ENCODE data around the gene LRBA.
"Not testable (repeated sequence)": the region's sequence is repeated elsewhere in the genome, so short reads cannot be mapped to it uniquely, and the experiment has no call there.

DNA sequence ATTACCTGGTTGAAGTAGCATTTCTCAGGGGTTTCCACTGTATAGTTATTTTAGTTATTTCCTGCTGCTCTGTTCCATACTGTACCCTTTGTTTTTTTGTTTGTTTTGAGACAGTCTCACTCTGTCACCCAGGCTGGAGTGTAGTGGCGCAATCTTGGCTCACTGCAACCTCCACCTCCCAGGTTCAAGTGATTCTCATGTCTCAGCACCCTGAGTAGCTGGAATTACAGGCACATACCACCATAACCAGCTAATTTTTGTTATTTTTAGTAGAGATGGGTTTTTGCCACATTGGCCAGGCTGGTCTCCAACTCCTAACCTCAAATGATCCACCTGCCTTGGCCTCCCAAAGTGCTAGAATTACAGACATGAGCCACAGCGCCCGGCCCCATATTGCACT lies 457.3 kb downstream of the LRBA start:
- not testable (repeated sequence) for TF ChIP-seq EZH2 (optimal IDR thresholded peaks at IDR 0.05; ENCODE audit: low read depth, low read length)
- TF ChIP-seq, protein P1, sequence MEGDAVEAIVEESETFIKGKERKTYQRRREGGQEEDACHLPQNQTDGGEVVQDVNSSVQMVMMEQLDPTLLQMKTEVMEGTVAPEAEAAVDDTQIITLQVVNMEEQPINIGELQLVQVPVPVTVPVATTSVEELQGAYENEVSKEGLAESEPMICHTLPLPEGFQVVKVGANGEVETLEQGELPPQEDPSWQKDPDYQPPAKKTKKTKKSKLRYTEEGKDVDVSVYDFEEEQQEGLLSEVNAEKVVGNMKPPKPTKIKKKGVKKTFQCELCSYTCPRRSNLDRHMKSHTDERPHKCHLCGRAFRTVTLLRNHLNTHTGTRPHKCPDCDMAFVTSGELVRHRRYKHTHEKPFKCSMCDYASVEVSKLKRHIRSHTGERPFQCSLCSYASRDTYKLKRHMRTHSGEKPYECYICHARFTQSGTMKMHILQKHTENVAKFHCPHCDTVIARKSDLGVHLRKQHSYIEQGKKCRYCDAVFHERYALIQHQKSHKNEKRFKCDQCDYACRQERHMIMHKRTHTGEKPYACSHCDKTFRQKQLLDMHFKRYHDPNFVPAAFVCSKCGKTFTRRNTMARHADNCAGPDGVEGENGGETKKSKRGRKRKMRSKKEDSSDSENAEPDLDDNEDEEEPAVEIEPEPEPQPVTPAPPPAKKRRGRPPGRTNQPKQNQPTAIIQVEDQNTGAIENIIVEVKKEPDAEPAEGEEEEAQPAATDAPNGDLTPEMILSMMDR (IDR thresholded peaks at IDR 0.05; ENCODE audit: low read length): not testable (repeated sequence)

All from MM.1S (cell line).